SH-SY5Y (cell line): ENCODE measurements around the gene PLA2G3.

Experiments
- GATA2 ChIP-seq: IDR thresholded peaks from 2 replicates; pipeline ENCODE4 v1.6.1; 2011; ENCODE audit warnings: mild to moderate bottlenecking, low read depth, low read length
- GATA3 ChIP-seq: IDR thresholded peaks from 2 replicates; pipeline ENCODE4 v1.6.1; 2011; ENCODE audit warnings: low read depth, mild to moderate bottlenecking, low read length, moderate library complexity

GRCh38 chr22:31099841-31100761, 40.2 kb downstream of the PLA2G3 start:
- no peak for TF ChIP-seq GATA2
- TF ChIP-seq GATA3: no peak
